ENCODE measurements around the gene CTNNA3.
"Not testable (repeated sequence)": the region's sequence is repeated elsewhere in the genome, so short reads cannot be mapped to it uniquely, and the experiment has no call there.

Gene CTNNA3

DNA sequence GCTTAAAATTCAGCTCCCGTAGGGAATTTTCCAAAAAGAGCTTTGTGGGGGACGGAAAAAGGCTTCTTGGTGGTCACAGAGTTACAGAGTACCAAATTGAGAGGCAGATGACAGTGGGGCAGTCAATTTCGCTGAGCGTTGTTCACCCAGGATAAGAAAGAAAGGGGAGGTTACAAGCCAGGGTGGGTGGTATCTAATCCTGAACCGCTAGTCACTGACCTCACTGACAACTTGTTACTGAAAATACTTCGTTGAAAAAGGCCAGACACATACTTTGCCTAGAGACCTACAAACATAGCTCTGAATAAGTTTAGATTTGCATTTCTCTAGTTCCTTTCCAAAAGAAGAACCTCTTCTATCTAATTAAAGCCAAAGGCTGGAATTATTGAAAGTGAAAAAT, at the start of gene CTNNA3:
Gene CTNNA3 (minus strand): TSS at position 167 of the 400 bp plus-strand sequence.
- no peak for DNase-seq (ENCODE audit: low read depth in 2 of 2)

DNA sequence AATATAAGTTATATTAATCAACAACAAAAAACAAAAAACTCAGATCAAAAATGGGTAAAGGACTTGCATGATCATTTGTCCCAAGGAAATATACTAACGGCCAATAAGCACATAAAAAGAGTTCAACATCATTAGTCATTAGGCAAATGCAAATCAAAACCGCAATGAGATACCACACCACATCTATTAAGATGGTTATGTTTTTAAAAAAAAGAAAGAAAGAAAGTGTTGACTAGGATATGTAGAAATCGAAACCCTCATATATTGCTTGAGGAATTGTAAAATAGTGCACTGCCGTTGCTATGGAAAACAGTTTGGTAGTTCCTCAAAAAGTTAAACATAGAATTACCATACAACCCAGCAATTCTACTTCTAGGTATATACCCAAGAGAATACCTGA, 39.4 kb upstream of the CTNNA3 start:
- DNase-seq (ENCODE audit: low read depth in 2 of 2) = no peak

DNA sequence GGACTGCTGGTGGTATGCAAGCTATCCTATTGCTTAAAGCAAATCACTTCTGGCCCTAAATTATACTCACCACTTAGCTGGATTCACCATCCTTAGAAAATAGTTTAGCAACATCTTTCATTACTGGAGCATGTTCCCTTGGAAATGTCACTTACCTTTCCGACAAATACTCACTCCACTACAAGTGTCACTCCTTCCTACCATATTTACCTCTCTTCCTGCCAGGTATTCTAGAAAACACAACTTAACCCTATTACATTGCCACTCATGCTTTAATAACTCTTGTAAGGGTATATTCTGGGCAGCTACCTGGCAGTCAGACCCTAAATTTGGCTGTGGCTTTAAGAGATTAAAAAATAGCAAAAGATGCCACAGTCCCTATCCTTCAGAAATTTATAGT, 37.5 kb upstream of the CTNNA3 start:
- no peak for DNase-seq (ENCODE audit: low read depth in 2 of 2)

DNA sequence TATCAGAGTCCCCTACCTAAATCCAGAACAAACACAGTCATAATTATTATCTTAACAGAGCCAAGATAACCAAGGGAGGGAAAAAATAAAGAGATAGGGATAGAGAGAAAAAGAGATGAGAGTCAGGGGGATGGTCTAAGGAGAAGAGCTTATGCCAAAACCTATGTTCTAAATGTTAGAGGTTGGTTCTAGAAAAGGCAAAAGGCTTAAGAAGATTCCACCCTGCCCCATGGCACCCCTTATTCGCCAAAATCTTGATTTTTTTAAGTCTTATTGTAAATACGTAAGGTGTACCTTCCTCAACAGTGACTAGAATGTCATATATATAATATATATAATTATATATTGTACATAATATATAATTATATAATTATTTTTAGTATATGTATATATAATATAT, 29.6 kb upstream of the CTNNA3 start:
- no peak for DNase-seq (ENCODE audit: low read depth in 2 of 2)

GRCh38 chr10:67723601-67724000, 27.6 kb upstream of the CTNNA3 start:
- DNase-seq (ENCODE audit: low read depth in 2 of 2) = no peak

- DNase-seq (ENCODE audit: low read depth in 2 of 2) = no peak
Observed at GRCh38 chr10:67722113-67722512, 26.1 kb upstream of the CTNNA3 start.

GRCh38 chr10:67716455-67716854, 20.5 kb upstream of the CTNNA3 start:
- not testable (repeated sequence) for DNase-seq (ENCODE audit: low read depth in 2 of 2)

DNA sequence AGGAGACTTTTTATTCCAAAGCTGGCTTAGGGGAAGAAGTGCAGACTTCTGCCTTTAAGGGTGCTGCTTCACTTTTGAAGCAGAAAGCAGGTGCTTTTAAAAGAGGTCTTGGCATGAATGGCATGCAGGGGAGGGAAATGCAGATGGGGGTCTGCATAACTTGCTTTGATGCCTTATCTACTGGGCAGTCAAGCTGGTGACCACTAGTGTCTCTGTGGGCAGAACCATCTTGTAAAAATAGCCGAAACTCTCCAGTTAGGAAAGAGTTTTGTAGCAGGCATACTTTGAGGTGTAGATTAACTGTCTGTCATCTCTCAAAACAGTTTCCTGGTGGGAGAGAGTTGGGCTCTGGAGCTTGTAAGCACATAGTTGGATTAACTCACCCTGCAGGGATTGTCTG, 9.9 kb upstream of the CTNNA3 start:
- DNase-seq (ENCODE audit: low read depth in 2 of 2) = no peak

GRCh38 chr10:67699613-67700270, 3.7 kb upstream of the CTNNA3 start:
- DNase-seq (ENCODE audit: low read depth in 2 of 2) = not testable (repeated sequence)

DNA sequence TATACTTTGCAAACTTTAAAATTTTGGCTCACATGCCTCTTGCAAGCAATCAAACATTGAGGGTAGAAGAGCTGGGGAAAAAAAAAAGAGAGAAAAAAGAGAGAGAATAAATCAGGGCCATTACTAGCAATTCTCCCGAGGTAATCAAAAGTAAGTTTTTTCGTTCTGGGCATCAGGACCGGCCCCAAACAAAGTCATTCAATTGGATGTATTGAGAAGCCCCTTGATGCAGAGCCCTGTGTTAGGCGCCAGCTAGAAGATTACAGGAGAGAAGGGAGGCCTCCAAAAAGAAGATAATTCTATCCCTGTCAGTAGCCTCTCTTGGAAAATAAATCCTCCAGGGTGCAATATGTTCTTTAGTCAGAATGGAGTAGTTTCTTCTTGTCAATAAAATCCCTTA, 2.2 kb upstream of the CTNNA3 start:
- no peak for DNase-seq (ENCODE audit: low read depth in 2 of 2)

- no peak for DNase-seq (ENCODE audit: low read depth in 2 of 2)
Observed at GRCh38 chr10:67697724-67698131, 1.7 kb upstream of the CTNNA3 start.

DNA sequence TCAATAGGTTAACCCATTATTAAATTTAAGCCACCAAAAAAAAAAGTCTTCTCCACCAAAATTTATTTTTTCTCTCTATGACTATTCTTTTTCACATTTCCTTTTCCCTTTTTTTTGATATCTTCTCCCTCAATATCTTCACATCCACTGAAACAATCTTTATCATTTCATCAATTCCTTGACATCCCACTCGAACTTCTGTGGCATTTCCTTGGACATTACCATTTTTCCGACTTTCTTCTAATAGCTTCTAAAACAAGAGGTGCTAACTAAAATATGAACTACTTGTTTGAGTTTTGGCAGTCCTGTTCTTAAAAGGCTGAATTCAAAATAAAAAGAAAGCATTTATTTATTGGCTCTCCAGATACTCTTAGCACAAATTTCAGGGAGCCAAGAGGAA, 684 bp upstream of the CTNNA3 start:
- no peak for DNase-seq (ENCODE audit: low read depth in 2 of 2)

GRCh38 chr10:67695555-67695954, 440 bp downstream of the CTNNA3 start:
- DNase-seq (ENCODE audit: low read depth in 2 of 2) = no peak

DNA sequence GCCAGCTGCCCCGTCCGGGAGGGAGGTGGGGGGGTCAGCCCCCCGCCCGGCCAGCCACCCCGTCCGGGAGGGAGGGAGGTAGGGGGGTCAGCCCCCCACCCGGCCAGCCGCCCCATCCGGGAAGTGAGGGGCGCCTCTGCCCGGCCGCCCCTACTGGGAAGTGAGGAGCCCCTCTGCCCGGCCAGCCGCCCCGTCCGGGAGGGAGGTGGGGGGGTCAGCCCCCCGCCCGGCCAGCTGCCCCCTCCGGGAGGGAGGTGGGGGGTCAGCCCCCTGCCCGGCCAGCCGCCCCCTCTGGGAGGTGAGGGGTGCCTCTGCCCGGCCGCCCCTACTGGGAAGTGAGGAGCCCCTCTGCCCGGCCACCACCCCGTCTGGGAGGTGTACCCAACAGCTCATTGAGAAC, 4.1 kb downstream of the CTNNA3 start:
- not testable (repeated sequence) for DNase-seq (ENCODE audit: low read depth in 2 of 2)

DNA sequence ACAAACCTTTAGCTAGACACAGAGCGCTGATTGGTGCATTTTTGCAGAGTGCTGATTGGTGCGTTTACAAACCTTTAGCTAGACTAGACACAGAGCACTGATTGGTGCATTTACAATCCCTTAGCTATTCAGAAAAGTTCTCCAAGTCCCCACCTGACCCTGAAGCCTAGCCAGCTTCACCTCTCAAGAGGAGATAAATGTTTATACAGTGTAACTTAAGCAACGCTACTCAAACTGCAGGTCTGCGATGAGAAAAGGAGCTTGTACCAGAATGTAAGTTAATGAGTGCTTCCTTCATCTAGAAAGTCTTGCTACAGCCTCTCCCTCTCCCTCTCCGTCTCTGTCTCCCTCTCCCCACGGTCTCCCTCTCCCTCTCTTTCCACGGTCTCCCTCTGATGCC, 5.5 kb downstream of the CTNNA3 start:
- not testable (repeated sequence) for DNase-seq (ENCODE audit: low read depth in 2 of 2)

- not testable (repeated sequence) for DNase-seq (ENCODE audit: low read depth in 2 of 2)
Observed at GRCh38 chr10:67684140-67684539, 11.9 kb downstream of the CTNNA3 start.

DNA sequence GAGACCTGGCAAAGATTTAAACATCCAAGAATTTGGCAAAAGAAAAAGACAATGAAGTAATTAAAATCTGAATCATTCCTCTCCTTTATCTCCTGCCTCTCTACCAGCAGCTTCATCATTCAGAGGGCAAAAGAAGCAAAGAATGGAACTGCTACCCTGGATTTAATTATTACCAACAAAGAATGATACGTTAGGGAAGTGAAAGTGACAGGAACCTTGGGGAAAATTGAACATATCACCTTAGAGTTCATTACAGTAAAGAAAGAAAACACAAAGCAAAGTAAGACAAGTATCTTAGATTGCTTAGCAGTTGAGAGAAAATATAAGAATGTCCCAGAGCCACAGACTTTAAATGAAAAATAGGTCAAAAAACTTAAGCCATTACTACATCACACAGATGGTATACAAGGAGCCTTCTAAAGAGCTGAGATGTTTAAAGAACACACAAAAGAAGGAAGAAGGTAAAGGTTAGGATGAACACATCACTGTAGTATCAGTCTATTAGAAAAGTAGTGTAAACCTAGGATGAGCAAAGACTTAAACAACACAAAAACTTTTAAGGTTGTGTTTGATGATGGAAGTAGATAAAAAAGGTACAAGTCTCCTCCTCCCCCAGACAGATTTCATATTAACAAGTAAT, 17.5 kb downstream of the CTNNA3 start:
- no peak for DNase-seq (ENCODE audit: low read depth in 2 of 2)

- DNase-seq (ENCODE audit: low read depth in 2 of 2) = no peak
Observed at GRCh38 chr10:67676208-67676825, 19.7 kb downstream of the CTNNA3 start.

- no peak for DNase-seq (ENCODE audit: low read depth in 2 of 2)
Observed at GRCh38 chr10:67670401-67670800, 25.6 kb downstream of the CTNNA3 start.

- no peak for DNase-seq (ENCODE audit: low read depth in 2 of 2)
Observed at GRCh38 chr10:67669978-67670377, 26.0 kb downstream of the CTNNA3 start.

- no peak for DNase-seq (ENCODE audit: low read depth in 2 of 2)
Observed at GRCh38 chr10:67668448-67668847, 27.5 kb downstream of the CTNNA3 start.

DNA sequence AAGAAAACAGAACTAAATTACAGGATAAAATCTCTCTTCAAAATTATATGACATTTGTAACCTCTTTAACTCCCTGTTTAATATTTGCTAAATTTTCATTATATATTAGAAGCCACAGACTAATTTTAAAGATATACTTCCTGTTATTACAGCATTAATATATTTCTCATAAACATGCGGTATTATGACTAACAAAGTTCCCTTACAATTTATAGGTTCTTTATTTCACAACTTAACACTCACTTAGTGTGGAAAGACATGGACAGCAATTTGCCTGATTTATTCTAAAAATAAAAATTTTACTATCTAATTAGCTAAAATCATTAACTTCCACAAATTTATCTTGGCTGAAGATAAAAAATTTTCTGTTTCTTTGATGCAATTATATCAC, 29.0 kb downstream of the CTNNA3 start:
- DNase-seq (ENCODE audit: low read depth in 2 of 2) = no peak

GRCh38 chr10:67666416-67667034, 29.5 kb downstream of the CTNNA3 start:
- DNase-seq (ENCODE audit: low read depth in 2 of 2) = no peak
